Spleen (tissue), 7 donors: Measurements from ENCODE around the gene ATP8A2.

Experiments used
- POLR2A ChIP-seq, 3 donors: fragments of 450-650 bp; IDR thresholded peaks; one replicate each; pipeline ENCODE4 v1.5.1; 2017; ENCODE audit warnings: antibody characterized with exemption in 3 of 3, mild to moderate bottlenecking in 1 of 3
- TF ChIP-seq, protein P1 (sequence below), 11 experiments: fragments of 200-600 bp in 7 of 11; fragments of 450-650 bp in 4 of 11; sonication (generic) in 4 of 11; IDR thresholded peaks in 8 of 11; conservative IDR thresholded peaks in 3 of 11; 1 replicate in 7 of 11; 2 replicates in 4 of 11; pipeline versions ENCODE4 v1.4.0 to v1.8.0; 2016 to 2021; ENCODE audit warnings: antibody characterized with exemption in 11 of 11, inconsistent platforms in 4 of 11, mild to moderate bottlenecking in 1 of 11
- donor health status: DM: no; HTN: no; CAD: no; lungs with moderate emphysema.
- donor health status: DM: no; HTN: no; CAD: no.
- donor health status: DM: no; HTN: no; CAD: no.

- TF ChIP-seq POLR2A (IDR thresholded peaks at IDR 0.05): no peak
- TF ChIP-seq, protein P1, sequence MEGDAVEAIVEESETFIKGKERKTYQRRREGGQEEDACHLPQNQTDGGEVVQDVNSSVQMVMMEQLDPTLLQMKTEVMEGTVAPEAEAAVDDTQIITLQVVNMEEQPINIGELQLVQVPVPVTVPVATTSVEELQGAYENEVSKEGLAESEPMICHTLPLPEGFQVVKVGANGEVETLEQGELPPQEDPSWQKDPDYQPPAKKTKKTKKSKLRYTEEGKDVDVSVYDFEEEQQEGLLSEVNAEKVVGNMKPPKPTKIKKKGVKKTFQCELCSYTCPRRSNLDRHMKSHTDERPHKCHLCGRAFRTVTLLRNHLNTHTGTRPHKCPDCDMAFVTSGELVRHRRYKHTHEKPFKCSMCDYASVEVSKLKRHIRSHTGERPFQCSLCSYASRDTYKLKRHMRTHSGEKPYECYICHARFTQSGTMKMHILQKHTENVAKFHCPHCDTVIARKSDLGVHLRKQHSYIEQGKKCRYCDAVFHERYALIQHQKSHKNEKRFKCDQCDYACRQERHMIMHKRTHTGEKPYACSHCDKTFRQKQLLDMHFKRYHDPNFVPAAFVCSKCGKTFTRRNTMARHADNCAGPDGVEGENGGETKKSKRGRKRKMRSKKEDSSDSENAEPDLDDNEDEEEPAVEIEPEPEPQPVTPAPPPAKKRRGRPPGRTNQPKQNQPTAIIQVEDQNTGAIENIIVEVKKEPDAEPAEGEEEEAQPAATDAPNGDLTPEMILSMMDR (IDR thresholded peaks at IDR 0.05 in 8 of 11, conservative IDR thresholded peaks at IDR 0.05 in 3 of 11): no peak
These were observed 122.3 kb downstream of the ATP8A2 start for GRCh38 chr13:25493931-25494640.
